ENCODE data around the gene HEPN1.

DNA sequence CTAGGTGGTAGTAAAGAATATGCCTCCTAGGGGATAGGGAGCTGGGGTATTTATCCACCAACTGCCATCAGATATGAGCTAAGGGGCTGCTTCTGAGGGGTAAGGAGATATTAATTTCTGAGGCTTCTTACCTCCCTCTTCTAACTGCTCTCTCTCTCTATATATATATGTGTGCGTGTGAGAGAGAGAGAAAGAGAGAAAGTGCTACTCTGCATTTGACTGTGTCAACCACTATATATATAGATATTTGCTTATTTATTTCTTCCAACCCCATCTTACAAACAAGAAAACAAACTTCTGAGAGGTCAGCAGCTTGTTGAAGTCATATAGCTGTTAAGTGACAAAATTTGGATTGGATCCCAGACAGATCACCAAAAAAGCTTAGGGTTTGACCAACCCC, 22.7 kb downstream of the HEPN1 start:
- TF ChIP-seq, protein P1, sequence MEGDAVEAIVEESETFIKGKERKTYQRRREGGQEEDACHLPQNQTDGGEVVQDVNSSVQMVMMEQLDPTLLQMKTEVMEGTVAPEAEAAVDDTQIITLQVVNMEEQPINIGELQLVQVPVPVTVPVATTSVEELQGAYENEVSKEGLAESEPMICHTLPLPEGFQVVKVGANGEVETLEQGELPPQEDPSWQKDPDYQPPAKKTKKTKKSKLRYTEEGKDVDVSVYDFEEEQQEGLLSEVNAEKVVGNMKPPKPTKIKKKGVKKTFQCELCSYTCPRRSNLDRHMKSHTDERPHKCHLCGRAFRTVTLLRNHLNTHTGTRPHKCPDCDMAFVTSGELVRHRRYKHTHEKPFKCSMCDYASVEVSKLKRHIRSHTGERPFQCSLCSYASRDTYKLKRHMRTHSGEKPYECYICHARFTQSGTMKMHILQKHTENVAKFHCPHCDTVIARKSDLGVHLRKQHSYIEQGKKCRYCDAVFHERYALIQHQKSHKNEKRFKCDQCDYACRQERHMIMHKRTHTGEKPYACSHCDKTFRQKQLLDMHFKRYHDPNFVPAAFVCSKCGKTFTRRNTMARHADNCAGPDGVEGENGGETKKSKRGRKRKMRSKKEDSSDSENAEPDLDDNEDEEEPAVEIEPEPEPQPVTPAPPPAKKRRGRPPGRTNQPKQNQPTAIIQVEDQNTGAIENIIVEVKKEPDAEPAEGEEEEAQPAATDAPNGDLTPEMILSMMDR (IDR thresholded peaks at IDR 0.05; ENCODE audit: low read depth, low read length) = no peak
- TF ChIP-seq POLR2A (IDR thresholded peaks at IDR 0.05; ENCODE audit: extremely low read depth, insufficient read length) = no peak
